ENCODE measurements around the gene ZNF580. TPM values are rescaled to one million over a fixed set of nuclear protein-coding genes. Genes with fewer than 3 reads are reported as not detected.
A peak's percentile ranks its signal among the peaks of the same experiment; 100 is the strongest.

ZNF580 gene
- total RNA-seq, 1 donor from 2014 or later = 163 TPM

GRCh38 chr19:55676383-55676782 is 35.6 kb downstream of the ZNF580 start:
- DNase-seq (ENCODE audit: low spot score in 2 of 2) = no peak
- intact Hi-C loops (cut with DNase I) = no loop called here
- no peaks in the 10 kb centered on the region for H3K27me3 ChIP-seq
- peaks cover 31 to 56% of the 10 kb centered on the region in 2 donors for H3K36me3 ChIP-seq
- no peaks in the 10 kb centered on the region for H3K9me3 ChIP-seq
- peak overlapping the region in 1 of 2 donors; percentile 84 for H3K27ac ChIP-seq
- peaks cover 6 to 27% of the 10 kb centered on the region in 2 donors for H3K4me1 ChIP-seq
- no peak for TF ChIP-seq CTCF (IDR thresholded peaks at IDR 0.05)
- peak overlapping the region; percentile 97 to 99 for H3K4me3 ChIP-seq

DNA sequence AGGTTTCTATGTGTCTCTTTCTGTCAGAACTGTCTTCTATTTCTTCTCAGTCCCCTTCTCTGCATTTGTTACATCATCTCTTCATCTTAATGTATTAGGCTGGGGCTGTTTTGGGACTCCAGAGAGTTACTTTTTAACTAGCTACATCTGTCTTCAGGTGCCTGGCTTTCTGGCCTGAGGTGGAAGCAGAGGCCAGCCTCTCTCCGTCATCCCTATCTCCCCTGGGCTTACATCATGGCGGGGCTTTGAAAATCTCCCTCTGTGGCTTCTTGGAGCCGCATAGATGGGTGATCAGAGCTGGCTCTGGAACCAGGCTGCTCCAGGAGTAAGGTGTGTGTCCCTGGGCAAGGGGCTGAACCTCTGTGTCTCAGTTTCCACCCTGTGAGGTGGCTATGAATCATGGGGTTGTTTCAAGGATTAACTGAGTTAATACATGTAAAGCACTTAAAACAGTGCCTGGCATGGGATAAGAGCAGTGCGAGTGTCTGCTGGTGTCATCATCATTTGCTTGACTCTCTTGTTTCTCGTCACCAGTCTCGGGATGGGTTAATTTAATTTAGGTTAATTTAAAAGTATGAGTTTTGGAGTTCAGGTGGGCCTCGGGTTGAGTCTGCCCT is 36.2 kb downstream of the ZNF580 start:
- Histone ChIP-seq H3K36me3 (peaks cover 32 to 61% of the 10 kb centered on the region in 2 donors), H3K4me1 (peaks cover 6 to 27% of the 10 kb centered on the region in 2 donors), H3K27me3 (no peaks in the 10 kb centered on the region), H3K9me3 (no peaks in the 10 kb centered on the region), H3K4me3 (peak overlapping the region; percentile 97 to 99), H3K27ac (peak overlapping the region in 1 of 2 donors; percentile 33)
- DNase-seq (ENCODE audit: low spot score in 2 of 2) = no peak
- TF ChIP-seq CTCF (IDR thresholded peaks at IDR 0.05) = no peak
- intact Hi-C loops (cut with DNase I) = no loop called here

- Histone ChIP-seq H3K27ac (peak overlapping the region; percentile 17 to 33), H3K9me3 (no peaks in the 10 kb centered on the region), H3K27me3 (no peaks in the 10 kb centered on the region), H3K4me1 (peaks cover 6 to 27% of the 10 kb centered on the region in 2 donors), H3K36me3 (peaks cover 36 to 67% of the 10 kb centered on the region in 2 donors), H3K4me3 (peak overlapping the region in 1 of 2 donors; percentile 24)
- no peak for DNase-seq (ENCODE audit: low spot score in 2 of 2)
- TF ChIP-seq CTCF (IDR thresholded peaks at IDR 0.05) = no peak
- intact Hi-C loops (cut with DNase I) = no loop called here
These were observed 36.8 kb downstream of the ZNF580 start for GRCh38 chr19:55677572-55678028.

- Histone ChIP-seq H3K9me3 (no peaks in the 10 kb centered on the region), H3K36me3 (peaks cover 40 to 71% of the 10 kb centered on the region in 2 donors), H3K4me3 (no peak overlapping the region), H3K27me3 (no peaks in the 10 kb centered on the region), H3K4me1 (peaks cover 6 to 27% of the 10 kb centered on the region in 2 donors), H3K27ac (peak overlapping the region; percentile 17 to 33)
- intact Hi-C loops (cut with DNase I) = no loop called here
- peak; percentile 41 to 71 for DNase-seq (ENCODE audit: low spot score in 2 of 2)
- TF ChIP-seq CTCF (IDR thresholded peaks at IDR 0.05) = no peak
These were observed 37.4 kb downstream of the ZNF580 start for GRCh38 chr19:55678121-55678671.

DNA sequence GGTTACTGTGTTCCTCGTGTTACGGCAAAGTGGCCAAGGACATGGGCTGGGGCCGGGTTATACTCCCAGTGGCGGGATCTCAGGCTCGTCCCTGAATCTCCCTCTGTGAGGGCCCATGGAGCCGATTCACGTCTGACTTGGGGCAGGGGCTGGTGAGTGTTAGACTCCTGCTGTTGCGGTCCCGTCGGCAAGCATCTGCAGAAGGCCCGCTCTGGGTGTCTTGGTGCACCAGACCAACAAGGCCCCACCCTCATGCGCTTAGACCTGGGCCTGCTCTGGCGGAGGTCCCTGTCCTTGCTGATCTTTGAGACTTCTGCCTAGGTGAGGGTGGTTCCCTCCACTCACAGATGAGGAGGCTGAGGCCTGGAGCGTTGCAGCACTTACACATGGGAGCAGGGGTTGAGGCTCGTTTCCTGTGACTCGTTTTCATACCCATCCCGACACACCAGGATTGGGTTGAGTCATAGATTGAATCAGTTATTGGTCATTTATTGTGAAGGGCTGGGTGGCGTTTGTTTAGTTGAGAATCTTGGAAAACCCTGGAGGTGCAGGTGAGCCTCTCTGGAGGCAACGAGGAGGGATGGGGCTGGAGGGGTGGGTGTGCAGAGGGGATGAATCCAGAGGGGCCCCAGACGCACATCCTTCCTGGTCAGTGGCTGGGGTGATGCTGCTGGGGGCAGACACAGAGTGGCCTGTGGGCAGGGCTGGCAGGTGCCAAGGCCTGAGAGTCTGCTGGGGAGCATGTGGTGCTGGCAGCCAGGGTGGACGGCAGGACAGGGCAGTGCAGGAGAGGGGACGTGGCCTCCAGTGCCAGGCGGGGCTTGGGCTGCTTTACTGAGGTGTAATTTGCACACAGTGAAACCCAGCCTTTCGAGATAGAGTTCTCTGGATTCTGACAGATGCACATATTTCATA is 38.8 kb downstream of the ZNF580 start:
- Histone ChIP-seq H3K4me1 (peaks cover 6 to 24% of the 10 kb centered on the region in 2 donors), H3K4me3 (no peak overlapping the region), H3K27ac (no peak overlapping the region), H3K9me3 (no peaks in the 10 kb centered on the region), H3K27me3 (no peaks in the 10 kb centered on the region), H3K36me3 (peaks cover 39 to 70% of the 10 kb centered on the region in 2 donors)
- no peak for TF ChIP-seq CTCF (IDR thresholded peaks at IDR 0.05)
- DNase-seq (ENCODE audit: low spot score in 2 of 2) = no peak
- intact Hi-C loops (cut with DNase I) = no loop called here

Measured in ascending aorta (tissue), 2 donors.